HG03045 (cell line): ENCODE measurements around the gene KIAA1958.

Experiments used
- ATAC-seq: cut with Tn5 transposase; IDR thresholded peaks from one replicate; pipeline ENCODE4 v1.9.1; 2021; ENCODE audit warnings: mild to moderate bottlenecking, moderate library complexity; ENCODE audit not compliant: unreplicated experiment

KIAA1958 gene

DNA sequence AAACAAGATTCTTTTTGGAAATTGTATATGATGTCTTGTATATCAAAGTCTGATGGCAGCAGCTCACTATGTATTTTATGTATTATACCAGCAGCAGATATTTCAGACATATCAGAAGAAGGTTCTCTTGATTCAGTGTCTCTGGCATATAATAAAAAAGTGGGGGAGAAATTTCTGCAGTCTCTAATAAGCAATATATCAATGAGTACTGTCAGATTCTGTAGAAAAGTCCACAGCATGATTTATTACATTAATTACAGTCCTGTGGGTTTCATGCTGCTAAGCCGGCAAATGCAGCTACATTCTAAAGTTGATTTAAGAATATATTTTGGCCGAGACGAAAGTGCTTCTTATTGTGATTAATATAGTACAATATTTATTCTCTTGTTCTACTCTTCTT is 113.1 kb downstream of the KIAA1958 start:
- no peak for ATAC-seq

DNA sequence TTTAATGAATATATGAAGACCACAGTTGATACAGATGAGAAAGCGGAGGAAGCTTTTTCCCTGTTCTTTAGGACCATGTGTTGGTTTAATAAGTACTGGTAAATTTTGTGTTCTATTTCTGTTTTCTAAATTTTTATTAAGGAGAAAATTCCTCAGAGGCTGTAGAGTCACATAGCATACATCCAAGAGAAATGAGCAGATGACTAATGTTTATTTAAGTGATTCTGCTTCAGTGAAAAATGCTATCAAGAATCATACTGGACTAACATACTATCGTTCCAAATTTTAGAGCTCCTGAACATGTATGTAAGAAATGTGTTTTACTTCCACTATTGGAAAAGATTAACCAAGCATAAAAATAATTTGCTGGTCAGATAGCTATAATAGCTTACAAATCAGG is 115.0 kb downstream of the KIAA1958 start:
- ATAC-seq: no peak

DNA sequence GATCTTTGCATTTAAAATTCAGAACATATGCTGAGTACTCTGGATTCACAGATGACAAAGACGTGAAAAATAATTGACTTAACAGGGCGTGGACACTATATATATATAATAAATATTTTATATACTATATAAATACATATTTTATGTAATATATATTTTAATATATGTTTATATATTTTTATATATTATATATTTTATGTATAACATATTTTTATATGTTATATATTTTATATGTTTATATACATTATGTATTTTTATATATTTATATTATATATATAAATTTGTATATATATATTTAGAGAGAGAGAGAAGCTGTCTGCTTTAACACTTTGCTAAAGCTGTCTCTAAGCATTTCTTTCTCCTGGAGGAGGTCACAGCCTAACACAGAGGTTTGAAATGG is 118.2 kb downstream of the KIAA1958 start:
- no peak for ATAC-seq

DNA sequence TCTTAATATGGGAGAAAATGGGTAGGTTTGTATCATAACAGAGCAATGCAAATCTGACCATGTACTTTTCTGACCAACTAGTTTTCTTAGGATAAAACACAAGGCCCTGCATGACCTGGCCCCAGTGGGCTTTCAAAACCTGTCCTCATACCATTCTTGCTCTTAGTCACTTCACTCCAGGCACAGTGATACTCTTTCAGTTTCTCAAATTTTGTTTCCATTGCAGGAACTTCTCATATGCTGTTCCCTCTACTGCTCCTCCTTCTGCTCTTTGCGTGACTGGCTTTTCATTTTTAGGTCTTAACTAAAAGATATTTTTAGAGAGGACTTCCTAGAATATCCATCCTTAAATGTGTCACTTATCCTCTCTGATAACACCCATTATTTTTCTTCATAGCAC is 118.9 kb downstream of the KIAA1958 start:
- peak; percentile 95 for ATAC-seq

DNA sequence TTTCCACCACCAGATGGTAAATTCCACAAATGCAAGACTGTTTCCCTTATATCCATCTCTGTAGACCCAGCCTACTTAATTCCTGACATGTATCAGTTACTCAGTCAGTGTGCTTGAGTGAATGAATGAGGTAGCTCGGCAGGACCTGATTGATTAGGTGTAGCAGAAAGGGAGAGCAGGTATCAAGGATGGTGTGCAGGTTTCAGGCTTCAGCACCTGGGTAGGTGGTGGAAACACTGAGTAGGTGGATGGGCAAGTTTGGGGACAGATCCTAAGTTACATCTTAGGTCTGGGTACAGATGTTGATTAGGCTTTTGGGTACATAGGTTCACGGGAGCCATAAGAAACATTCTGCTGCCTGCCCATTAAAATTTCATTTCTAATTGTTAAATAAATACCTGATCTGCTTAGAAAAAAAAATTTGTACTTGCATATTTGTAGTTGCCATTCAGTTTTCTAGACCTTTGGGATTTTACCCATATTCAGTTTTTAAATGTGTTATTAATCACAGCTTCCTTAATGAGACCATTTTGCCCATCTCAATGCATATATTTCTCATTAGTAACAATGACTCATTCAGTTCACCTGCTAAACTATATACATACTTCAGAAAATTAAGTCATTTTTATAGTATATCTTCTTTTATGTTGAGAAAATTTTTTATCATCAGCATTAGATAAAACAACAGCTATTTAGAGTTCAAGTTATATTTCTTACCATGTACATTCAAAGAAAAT is 119.5 kb downstream of the KIAA1958 start:
- ATAC-seq: no peak

DNA sequence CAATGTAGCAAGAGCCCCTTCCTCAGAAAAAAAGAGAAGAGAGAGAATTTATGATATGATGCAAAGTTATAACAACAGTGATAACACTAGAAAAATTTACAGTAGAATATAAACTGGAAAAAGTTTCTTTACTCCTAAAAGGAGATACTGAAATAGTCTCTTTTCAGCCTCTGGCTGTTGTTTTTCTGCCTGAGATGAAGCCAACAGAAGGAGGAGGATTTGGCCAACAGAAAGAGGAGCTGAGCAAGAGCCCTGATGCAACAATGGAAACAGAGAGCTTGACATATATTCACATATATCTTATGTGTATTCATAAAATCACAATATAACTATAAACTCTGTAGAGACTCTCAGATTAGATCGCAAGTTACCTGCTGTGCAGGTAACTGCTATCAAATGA is 122.2 kb downstream of the KIAA1958 start:
- ATAC-seq: no peak

DNA sequence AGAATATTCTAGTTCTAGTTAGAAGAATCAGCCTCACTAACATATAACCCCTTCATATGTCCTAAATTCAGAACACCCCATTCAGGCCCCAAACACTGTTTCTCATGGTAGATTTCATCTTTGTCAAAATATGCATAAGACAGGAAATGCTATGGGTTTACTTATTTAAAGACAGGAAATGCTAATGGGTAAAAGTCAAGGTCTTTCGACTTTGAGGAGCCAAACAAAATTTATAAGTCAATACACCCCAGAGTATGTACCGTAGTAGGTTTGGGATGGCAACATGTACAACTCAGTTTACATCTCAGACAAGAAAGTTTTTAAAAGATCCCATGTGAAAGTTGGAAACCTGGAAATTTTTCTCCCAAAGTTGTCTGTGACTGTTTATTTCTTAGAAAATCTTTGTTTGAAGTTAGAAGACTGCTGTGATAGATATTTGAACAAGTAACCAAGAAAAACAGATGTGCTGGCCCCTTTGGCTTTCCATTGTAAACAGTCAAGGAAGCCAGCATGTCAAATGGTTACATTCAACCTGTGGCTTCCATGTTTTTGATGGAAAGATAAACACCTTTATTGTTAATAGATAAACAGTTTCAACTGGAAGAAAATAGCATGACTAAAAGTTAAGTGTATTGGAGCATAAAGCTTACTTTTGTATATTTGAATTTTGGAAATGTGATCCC is 129.1 kb downstream of the KIAA1958 start:
- ATAC-seq: no peak

DNA sequence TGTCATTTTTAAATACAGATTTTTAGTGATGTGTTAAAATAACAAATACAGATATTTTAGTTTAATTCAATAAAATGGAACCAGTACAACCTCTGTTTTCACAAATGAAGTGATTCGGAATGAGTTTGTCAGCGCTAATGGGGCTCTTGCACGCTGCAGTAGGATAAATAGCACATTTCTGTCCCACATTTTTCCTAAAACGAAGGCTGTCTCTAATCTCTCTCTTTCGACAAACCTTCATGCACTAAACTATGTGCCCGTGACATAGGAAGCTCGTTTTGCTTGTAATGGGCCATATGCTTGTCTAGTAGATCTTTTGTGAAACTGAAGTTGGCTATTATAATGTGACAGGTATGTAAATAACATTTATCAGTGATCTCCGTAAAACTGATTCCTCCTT is 130.7 kb downstream of the KIAA1958 start:
- no peak for ATAC-seq

DNA sequence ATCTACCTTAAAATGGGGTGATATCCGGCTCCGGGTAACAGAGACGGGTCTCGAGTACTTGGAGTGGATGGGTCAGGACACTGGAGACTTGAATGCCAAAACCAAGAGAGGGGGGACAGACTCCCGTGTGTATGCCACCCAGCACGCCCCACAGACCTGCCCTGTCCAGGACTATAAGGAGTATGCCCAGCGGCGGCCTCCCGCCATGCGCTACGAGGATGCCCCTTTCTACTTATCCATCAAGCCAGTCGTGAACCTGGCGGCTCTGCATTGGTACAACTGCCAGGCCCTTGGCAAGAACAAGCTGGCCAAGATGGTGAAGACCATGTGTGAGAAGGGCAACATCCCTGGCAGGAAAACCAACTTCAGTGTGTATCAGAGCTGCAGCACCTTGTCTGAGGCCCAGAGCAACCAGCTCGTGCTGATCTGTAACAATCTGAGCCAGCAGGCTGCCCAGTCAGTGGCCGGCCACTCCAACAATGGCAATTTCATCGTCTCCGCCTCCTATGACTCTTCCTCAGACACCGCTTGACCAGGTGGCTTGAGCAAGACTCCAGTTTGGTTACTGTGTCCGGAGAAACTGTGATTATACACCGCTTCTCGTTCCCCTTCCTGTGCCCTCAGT is 131.9 kb downstream of the KIAA1958 start:
- no peak for ATAC-seq

DNA sequence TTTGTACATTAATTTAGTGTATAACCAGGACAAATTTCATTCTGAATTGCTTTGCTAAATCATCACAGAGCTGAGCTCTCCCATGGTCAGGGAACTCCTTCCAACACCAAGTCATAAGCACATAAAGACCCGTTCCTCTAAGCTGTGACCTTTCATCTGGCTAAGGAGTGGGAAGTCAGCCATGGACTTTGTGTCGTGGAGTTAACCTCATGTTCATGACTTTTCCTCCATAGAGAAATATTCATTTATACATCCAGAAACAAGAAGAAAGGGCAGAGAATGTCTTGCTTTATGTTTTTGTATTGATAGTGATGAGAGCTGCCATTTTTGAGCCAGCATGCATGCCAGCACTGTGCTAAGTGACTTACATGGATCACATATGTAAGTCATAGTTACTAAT is 133.8 kb downstream of the KIAA1958 start:
- no peak for ATAC-seq

DNA sequence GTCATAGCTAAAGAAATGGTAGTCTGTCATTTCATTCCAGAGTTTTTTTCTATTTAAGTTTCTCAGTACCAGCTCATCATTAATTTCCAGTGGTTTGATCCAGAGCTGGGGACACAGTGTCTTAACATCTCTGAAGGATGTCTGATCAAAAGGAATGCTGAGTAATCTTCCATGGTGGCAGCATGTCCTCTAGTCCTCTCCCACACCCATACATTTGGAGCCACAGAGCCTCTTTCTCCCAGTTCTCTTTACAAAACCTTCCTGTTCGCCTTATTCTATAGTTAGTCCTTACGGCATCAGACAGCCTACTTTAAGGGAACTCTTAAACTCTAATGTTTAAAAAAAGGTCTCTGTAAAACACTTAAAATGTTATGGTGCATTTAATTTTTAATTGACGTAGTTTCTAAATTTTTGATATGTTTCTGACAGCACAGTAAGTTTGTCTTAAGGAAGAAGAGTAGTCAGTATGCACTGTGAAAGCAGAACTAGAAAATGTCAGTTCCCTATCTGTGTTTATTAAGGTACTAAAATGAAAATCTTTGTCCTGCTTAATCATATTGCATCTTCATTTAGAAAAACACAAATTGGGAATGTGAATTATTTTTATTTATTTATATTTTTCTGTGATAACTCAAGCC is 134.5 kb downstream of the KIAA1958 start:
- no peak for ATAC-seq

DNA sequence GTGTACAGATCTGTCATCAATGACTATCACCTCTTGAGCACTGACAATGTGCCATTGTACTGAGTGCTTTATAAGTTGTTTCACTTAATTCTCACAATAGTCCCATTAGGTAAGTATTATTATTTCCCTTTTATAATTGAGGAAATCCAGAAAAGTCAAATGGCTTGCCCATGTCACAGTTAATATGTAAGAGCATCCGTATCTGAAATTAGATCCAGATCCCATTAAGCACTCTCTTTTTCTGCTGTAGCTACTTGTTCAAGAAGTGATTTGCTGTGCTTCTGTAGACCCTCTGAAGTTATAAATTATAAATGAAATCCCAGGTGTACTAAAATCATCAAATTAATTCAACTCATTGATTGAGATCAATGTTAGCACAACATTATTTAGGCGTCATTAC is 136.6 kb downstream of the KIAA1958 start:
- ATAC-seq: no peak

DNA sequence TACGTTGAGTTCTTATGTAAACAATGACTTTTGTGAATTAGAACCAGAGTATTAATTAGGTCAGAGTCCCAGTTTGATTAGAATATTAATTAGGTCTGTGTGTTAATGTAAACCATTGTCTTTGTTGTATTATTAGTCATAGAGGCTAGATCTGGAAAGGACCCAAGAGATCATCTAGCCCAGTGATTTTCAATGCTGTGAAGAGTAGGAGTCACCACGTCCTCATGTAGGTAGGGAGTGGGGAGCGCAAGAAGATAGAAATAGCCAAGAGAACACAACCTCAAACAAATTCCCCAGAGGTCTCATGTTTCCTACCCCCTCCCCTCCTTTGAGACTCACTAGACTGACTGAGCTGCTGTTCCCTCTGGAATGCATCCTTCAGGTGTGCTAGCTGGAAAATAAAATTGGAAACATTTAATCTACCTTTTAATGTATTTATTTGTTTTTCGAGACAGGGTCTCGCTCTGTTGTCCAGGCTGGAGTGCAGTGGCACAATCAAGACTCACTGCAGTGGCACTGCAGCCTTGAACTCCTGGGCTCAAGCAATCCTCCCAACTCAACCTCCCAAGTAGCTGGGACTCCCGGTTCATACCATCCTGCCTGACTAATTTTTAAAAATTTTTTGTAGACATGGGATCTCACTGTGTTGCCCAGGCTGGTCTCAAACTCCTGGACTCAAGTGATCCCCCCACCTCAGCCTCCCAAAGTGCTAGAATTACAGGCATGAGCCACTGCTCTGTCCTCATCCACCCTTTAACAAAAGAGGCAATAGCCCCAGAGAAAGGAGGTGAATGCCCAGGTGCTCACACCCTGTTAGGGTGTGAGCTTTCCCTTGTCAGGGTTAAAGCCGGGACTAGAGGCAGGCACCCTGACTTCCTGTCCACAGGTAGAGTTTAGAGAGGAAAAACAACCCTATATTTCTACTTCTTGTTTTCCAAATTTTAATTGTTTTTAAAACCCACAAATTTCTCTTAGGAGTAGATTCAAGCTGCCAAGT is 138.4 kb downstream of the KIAA1958 start:
- no peak for ATAC-seq

DNA sequence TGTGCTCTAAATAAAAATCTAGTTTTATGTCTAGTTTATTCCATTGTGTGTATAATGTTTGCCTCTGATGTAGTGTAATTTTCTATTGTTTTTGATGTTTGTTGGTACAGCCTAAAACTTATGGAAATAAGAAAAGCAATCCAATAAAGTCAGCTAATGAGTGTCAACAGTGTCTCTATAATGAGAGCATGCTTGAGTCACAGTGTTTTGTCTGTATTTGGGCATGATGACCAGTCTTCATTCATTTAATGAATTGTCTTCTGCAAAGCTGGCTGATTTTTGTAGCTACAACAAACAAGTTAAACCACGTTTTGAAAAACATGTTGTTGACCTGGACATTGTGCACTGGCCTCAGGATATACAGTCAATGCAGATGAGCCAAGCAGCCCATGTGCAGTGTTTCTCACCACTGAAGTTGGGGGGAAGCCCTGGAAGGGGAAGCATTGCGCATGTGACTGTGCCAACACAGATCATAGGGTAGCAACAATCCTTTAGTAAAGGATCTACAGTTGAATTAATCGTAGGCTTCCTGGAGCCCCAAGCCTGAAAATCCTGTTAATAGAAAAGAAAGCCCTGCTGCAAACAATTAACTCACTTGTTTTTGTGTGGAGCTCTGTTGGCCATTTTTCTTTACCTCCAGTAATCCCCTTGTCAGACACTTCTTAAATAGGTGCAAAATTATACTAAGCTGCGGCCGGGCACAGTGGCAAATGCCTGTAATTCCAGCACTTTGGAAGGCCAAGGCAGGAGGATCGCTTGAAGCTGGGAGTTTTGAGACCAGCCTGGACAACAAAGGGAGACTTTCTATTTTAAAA is 143.3 kb downstream of the KIAA1958 start:
- ATAC-seq: no peak

DNA sequence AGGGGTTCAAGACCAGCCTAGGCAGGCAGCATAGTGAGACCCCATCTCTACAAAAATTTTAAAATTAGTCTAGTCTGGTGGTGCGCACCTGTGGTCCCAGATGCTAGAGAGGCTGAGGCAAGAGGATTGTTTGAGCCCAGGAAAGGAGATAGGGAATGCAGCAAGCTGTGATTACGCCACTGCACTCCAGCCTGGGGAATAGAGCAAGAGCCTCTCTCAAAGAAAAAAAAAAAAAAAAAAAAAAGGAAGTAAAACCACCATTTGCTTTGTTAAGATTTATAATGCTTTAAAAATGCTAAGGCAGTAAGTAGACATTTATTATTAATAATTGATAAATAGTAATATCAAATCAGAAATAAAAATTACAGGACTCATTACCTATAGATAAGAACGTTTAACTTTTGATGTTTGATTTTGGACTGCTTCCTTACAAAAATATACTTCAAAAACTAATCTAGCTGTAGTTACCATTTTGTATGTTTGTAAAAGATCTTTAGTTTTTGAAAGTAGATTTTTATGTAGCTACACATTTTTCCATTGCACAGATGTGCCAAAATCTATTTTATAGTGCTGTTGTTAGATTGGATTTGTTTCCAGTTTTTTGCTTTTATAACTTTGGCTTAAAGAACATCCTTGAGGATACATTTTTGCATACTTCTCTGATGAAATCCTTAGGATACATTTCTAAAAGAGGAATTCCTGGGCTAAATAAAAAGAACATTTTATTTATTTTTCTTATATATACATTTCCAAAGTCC is 144.9 kb downstream of the KIAA1958 start:
- ATAC-seq: no peak

DNA sequence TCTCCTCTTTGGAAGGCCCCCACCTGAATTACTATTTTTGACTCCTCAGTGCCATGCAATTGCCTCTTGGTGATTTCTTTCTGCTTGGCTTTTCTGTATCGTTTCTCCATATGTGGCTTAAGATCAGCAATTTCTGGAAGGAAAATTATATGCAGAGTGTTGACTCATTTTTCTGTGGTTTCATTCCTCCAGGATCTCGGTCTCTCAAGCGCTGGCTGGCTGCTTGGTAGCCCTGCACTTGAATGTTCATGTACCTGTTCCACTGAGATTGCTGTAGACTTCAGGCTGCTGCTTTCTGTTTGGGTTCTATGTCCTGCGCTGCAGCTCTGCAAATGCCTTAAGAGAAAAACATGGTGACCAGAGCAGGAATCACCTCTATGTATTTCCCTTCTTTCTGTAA is 153.7 kb downstream of the KIAA1958 start:
- no peak for ATAC-seq

DNA sequence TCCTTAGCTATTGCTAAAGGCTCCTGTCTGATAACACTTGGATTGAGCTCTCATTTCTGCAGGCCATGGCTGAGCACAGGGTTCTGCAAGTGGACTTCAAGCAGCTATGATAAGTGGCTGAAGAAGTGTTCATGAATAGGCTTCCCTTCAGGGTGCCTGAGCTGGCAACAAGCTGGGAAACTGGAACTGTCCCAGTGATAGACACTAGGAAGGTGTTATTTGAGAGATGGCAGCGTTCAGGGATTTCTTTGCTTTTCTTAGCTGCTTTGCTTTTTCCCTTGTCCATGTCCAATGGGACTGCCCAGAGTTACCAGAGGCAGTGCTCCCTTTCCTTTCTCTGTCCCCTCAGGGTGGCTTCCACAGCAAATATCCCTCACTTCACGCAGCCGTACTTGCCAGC is 155.5 kb downstream of the KIAA1958 start:
- no peak for ATAC-seq

DNA sequence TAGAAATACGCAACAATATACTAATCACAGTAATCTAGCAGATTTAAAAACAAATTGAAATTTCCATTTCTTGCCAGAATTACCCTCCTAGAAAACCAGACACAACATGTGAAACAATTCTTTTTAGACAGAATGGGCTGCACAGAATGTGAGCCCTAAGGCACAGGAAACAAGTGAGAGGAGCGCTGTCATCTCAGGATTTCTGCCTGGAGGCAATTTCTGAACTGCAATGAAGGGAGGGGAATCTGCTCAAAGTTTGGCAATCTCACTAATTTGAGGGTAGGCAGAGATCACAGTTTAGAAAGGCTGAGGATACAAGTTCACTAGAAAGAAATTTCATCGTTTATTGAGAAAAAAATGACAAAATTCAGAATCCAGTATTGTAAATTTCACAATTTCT is 161.0 kb downstream of the KIAA1958 start:
- no peak for ATAC-seq

DNA sequence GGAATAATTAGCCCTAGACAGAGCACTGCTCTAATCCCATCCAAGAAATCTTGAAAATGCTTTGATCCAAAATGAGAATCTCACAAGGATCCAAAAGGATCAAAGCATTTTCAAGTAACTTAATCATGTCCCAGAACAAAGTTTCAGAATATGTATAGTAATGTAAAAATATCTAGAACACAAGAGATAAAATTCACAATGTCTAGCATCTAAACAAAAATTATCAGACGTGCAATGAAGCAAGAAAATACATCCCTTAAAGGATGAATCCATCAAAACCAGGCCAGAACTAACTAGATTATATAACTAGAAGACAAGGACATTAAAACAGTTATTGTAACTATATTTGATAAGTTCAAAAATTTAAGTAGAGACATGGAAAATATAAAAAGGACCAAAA is 162.0 kb downstream of the KIAA1958 start:
- no peak for ATAC-seq
